LNCAP (cell line): Measurements from ENCODE around the gene CLSTN1.

Experiments used
- CTCF ChIP-seq: fragments of 450-650 bp; IDR thresholded peaks from 2 replicates; pipeline ENCODE4 v1.5.1; 2017; ENCODE audit warnings: mild to moderate bottlenecking

CLSTN1 gene

GRCh38 chr1:9843576-9843945 is 19.8 kb upstream of the CLSTN1 start:
- no peak for TF ChIP-seq CTCF

- peak; percentile 20; the same call in 1 of the 2 replicates for TF ChIP-seq CTCF
Measured at GRCh38 chr1:9842781-9843575, 19.2 kb upstream of the CLSTN1 start.

- TF ChIP-seq CTCF, result no peak
Measured at GRCh38 chr1:9842073-9842711, 18.4 kb upstream of the CLSTN1 start.

- no peak for TF ChIP-seq CTCF
Measured at GRCh38 chr1:9841460-9841859, 17.7 kb upstream of the CLSTN1 start.

GRCh38 chr1:9840176-9840575 is 16.4 kb upstream of the CLSTN1 start:
- no peak for TF ChIP-seq CTCF

GRCh38 chr1:9838946-9839345 is 15.2 kb upstream of the CLSTN1 start:
- TF ChIP-seq CTCF, result no peak

GRCh38 chr1:9836632-9836960 is 12.8 kb upstream of the CLSTN1 start:
- TF ChIP-seq CTCF, result no peak
